ENCODE data around the gene MAPK6.

- TF ChIP-seq CTCF (IDR thresholded peaks at IDR 0.05) (no peak), EZH2 (IDR thresholded peaks at IDR 0.05; ENCODE audit: borderline replicate concordance, insufficient read depth, low read depth, low read length, poor library complexity, severe bottlenecking) (no peak)
Observed at GRCh38 chr15:52021128-52021671, 2.2 kb downstream of the MAPK6 start.
